ENCODE data around the gene KRTAP10-11. TPM values are rescaled to one million over a fixed set of nuclear protein-coding genes. Genes with fewer than 3 reads are reported as not detected.

KRTAP10-11 gene
- total RNA-seq, 4 donors from 2014 or later, result not detected

GRCh38 chr21:44695184-44695583 is 49.0 kb downstream of the KRTAP10-11 start:
- H3K4me3 ChIP-seq, result no peak overlapping the region
- H3K36me3 ChIP-seq, result no peaks in the 10 kb centered on the region
- ATAC-seq (no peak), DNase-seq (no peak)
- in situ Hi-C loops (cut with MboI; ENCODE audit: low sequenced_read_pairs in 4 of 4) (no loop called here), intact Hi-C loops (cut with DNase I; ENCODE audit: low total_unique reads) (no loop called here)
- peaks cover 0 to 15% (median 4%) of the 10 kb centered on the region in 3 donors for H3K9me3 ChIP-seq
- no peaks in the 10 kb centered on the region for H3K4me1 ChIP-seq
- H3K27me3 ChIP-seq, result peaks cover 8 to 33% (median 25%) of the 10 kb centered on the region in 3 donors
- no peak overlapping the region for H3K27ac ChIP-seq
- TF ChIP-seq POLR2A (IDR thresholded peaks at IDR 0.05), result no peak
- TF ChIP-seq CTCF (IDR thresholded peaks at IDR 0.05 in 4 of 5, conservative IDR thresholded peaks at IDR 0.05 in 1 of 5), result no peak

GRCh38 chr21:44695641-44696040 is 49.4 kb downstream of the KRTAP10-11 start:
- H3K4me1 ChIP-seq, result no peaks in the 10 kb centered on the region
- H3K9me3 ChIP-seq, result peaks cover 0 to 15% (median 4%) of the 10 kb centered on the region in 3 donors
- peaks cover 13 to 36% (median 30%) of the 10 kb centered on the region in 3 donors for H3K27me3 ChIP-seq
- TF ChIP-seq POLR2A (IDR thresholded peaks at IDR 0.05) (no peak), CTCF (IDR thresholded peaks at IDR 0.05 in 4 of 5, conservative IDR thresholded peaks at IDR 0.05 in 1 of 5) (no peak)
- intact Hi-C loops (cut with DNase I; ENCODE audit: low total_unique reads) (no loop called here), in situ Hi-C loops (cut with MboI; ENCODE audit: low sequenced_read_pairs in 4 of 4) (no loop called here)
- no peak overlapping the region for H3K27ac ChIP-seq
- ATAC-seq, result no peak
- no peak overlapping the region for H3K4me3 ChIP-seq
- no peaks in the 10 kb centered on the region for H3K36me3 ChIP-seq
- no peak for DNase-seq

GRCh38 chr21:44696572-44696971 is 50.4 kb downstream of the KRTAP10-11 start:
- no peak overlapping the region for H3K4me3 ChIP-seq
- H3K27me3 ChIP-seq, result peaks cover 20 to 43% (median 39%) of the 10 kb centered on the region in 3 donors
- no peak for ATAC-seq
- no peaks in the 10 kb centered on the region for H3K4me1 ChIP-seq
- in situ Hi-C loops (cut with MboI; ENCODE audit: low sequenced_read_pairs in 4 of 4), result no loop called here
- TF ChIP-seq CTCF (IDR thresholded peaks at IDR 0.05 in 4 of 5, conservative IDR thresholded peaks at IDR 0.05 in 1 of 5), result no peak
- no peak for TF ChIP-seq POLR2A (IDR thresholded peaks at IDR 0.05)
- intact Hi-C loops (cut with DNase I; ENCODE audit: low total_unique reads), result no loop called here
- DNase-seq, result no peak
- H3K9me3 ChIP-seq, result peaks cover 0 to 15% (median 4%) of the 10 kb centered on the region in 3 donors
- H3K27ac ChIP-seq, result no peak overlapping the region
- no peaks in the 10 kb centered on the region for H3K36me3 ChIP-seq

Other genes with a start within 250 kb of the KRTAP10-11 start
- under 1 TPM; 0.36 to 0.70 (median 0.55) TPM for gene LRRC3, start 190.9 kb upstream of the KRTAP10-11 start, total RNA-seq
- gene KRTAP10-1, start 106.2 kb upstream of the KRTAP10-11 start, total RNA-seq, result not detected
- not detected for gene KRTAP10-2, start 94.9 kb upstream of the KRTAP10-11 start, total RNA-seq
- gene KRTAP10-3, start 87.6 kb upstream of the KRTAP10-11 start, total RNA-seq, result not detected
- gene KRTAP10-4, start 72.7 kb upstream of the KRTAP10-11 start, total RNA-seq, result not detected
- not detected for gene KRTAP10-5, start 65.8 kb upstream of the KRTAP10-11 start, total RNA-seq
- not detected for gene KRTAP10-6, start 53.9 kb upstream of the KRTAP10-11 start, total RNA-seq
- gene KRTAP10-7, start 45.8 kb upstream of the KRTAP10-11 start, total RNA-seq, result not detected
- not detected for gene KRTAP10-8, start 34.3 kb upstream of the KRTAP10-11 start, total RNA-seq
- not detected for gene KRTAP10-9, start 19.3 kb upstream of the KRTAP10-11 start, total RNA-seq
- not detected for gene KRTAP10-10, start 9.1 kb upstream of the KRTAP10-11 start, total RNA-seq
- not detected for gene KRTAP12-4, start 8.2 kb downstream of the KRTAP10-11 start, total RNA-seq
- gene KRTAP12-3, start 11.5 kb downstream of the KRTAP10-11 start, total RNA-seq, result not detected
- gene KRTAP12-2, start 20.5 kb downstream of the KRTAP10-11 start, total RNA-seq, result not detected
- not detected for gene KRTAP12-1, start 35.7 kb downstream of the KRTAP10-11 start, total RNA-seq
- gene KRTAP10-12, start 50.8 kb downstream of the KRTAP10-11 start, total RNA-seq, result not detected
- not detected for gene TSPEAR, start 65.2 kb downstream of the KRTAP10-11 start, total RNA-seq
- gene UBE2G2, start 155.4 kb downstream of the KRTAP10-11 start, total RNA-seq, result 10 to 100 TPM; 64.2 to 83.8 (median 73.3) TPM
- gene SUMO3, start 171.6 kb downstream of the KRTAP10-11 start, total RNA-seq, result 10 to 100 TPM; 49.0 to 85.9 (median 63.7) TPM
- 100 to 1,000 TPM; 116 to 217 (median 127) TPM for gene PTTG1IP, start 227.3 kb downstream of the KRTAP10-11 start, total RNA-seq